ENCODE measurements around the gene PRKX. TPM values are rescaled to one million over a fixed set of nuclear protein-coding genes. Genes with fewer than 3 reads are reported as not detected.
"Not testable (repeated sequence)": the region's sequence is repeated elsewhere in the genome, so short reads cannot be mapped to it uniquely, and the experiment has no call there.

Gene PRKX
- 10 to 100 TPM; 18.8 to 19.1 TPM for total RNA-seq
- 10 to 100 TPM in 1 of 2 donors, 1 to 10 TPM in 1; 6.0 to 10.3 TPM for polyA plus RNA-seq
- long read RNA-seq, donor 1, full-length matches to known transcripts, result 2 of 17 reads
- long read RNA-seq, donor 1, partial matches to known transcripts, result 1 of 17 reads
- long read RNA-seq, donor 1, other reads (novel, unspliced or antisense), result 14 of 17 reads
- long read RNA-seq, donor 2, full-length matches to known transcripts, result 3 of 7 reads
- long read RNA-seq, donor 2, partial matches to known transcripts, result 0 of 7 reads
- long read RNA-seq, donor 2, other reads (novel, unspliced or antisense), result 4 of 7 reads

DNA sequence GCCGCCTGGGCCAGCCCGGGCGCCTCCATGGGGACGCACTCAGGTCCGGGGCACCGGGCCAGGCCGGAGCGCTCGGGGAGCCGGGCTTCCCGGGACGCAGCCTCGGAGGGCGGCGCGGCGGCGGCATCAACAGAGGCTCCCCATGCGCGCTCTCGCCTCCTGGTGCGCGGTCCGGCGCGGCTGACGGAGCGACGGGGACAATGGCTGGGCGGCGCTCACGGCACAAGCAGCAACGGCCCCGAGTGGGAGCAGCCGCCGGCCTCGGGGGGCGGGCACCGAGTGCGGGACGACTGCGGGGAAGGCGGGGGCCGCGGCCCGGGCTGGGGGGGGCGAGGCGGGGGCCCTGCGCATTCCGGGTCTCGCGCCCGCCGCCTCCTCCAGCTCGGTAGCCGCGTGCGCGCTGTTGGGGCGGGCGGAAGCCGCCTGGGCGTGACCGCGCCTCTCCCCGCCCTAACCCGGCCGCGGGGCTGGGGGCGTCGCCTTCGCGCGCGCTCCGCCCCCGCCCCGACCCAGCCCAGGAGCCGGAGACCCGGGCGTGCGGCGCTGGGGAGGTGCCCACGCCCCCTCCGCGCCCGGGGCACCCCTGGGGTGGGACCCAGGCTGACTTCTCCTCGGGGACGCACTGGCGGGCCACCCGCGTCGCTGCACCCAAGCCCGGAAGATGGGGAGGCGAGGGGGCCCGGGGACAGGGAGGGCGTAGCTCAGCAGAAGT, at the start of gene PRKX:
TSS of gene PRKX (minus strand) at position 425 of the 712 bp plus-strand sequence. CDS start at position 29, 396 bp downstream.
- H3K27ac ChIP-seq (ENCODE audit: low read depth in 1 of 2, low read length in 2 of 2), result no peak within 1 kb of the TSS
- ATAC-seq (ENCODE audit: low FRiP score) (peak; percentile 81), DNase-seq (peak; percentile 76 to 86)
- WGBS, 2 donors, result 0 to 1% methylated on average over 63 to 97 of the region's 97 CpGs
- intact Hi-C loops (cut with DNase I), result no loop called here
- H3K36me3 ChIP-seq (ENCODE audit: control insufficient read depth in 1 of 2, insufficient read depth in 2 of 2, low read length in 1 of 2), result no peaks in the 10 kb centered on the region
- no peaks in the 10 kb centered on the region for H3K4me1 ChIP-seq (ENCODE audit: control insufficient read depth in 1 of 2, insufficient read depth in 2 of 2, low read length in 2 of 2)
- peak within 1 kb of the TSS; percentile 93 to 96 for H3K4me3 ChIP-seq (ENCODE audit: low read length in 2 of 2)
- no peaks in the 10 kb centered on the region for H3K9me3 ChIP-seq (ENCODE audit: control insufficient read depth, low read length)
- no peaks in the 10 kb centered on the region for H3K27me3 ChIP-seq (ENCODE audit: control insufficient read depth in 1 of 2, insufficient read depth in 2 of 2, low read length in 1 of 2)

DNA sequence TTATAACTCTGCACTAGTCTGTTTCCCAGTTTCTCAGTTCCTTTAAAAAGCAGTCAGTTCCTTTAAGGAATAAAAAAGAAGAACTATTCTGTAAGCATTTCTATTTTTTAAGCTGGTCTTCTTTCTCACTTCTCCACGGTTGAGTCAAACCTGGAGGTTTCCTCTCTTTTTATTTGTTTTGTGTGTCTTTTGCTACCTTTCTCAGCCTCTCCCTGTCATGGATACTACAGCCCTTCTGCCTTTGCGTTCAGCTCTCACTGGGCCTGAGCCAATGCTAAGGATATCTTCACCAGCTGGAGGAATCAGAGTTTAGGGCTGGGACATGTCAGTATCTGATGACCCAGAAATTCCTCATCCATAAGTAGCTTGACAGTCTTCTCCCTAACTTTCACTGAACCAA, 49.7 kb upstream of the PRKX start:
- Histone ChIP-seq H3K27ac (ENCODE audit: low read depth in 1 of 2, low read length in 2 of 2) (no peak overlapping the region), H3K27me3 (ENCODE audit: control insufficient read depth in 1 of 2, insufficient read depth in 2 of 2, low read length in 1 of 2) (no peaks in the 10 kb centered on the region), H3K4me3 (ENCODE audit: low read length in 2 of 2) (no peak overlapping the region), H3K9me3 (ENCODE audit: control insufficient read depth, low read length) (no peaks in the 10 kb centered on the region), H3K4me1 (ENCODE audit: control insufficient read depth in 1 of 2, insufficient read depth in 2 of 2, low read length in 2 of 2) (no peaks in the 10 kb centered on the region), H3K36me3 (ENCODE audit: control insufficient read depth in 1 of 2, insufficient read depth in 2 of 2, low read length in 1 of 2) (no peaks in the 10 kb centered on the region)
- ATAC-seq (ENCODE audit: low FRiP score), result no peak
- DNase-seq, result no peak
- WGBS, 2 donors, result 46 to 56% methylated on average over 2 of the region's 2 CpGs
- intact Hi-C loops (cut with DNase I), result no loop called here

DNA sequence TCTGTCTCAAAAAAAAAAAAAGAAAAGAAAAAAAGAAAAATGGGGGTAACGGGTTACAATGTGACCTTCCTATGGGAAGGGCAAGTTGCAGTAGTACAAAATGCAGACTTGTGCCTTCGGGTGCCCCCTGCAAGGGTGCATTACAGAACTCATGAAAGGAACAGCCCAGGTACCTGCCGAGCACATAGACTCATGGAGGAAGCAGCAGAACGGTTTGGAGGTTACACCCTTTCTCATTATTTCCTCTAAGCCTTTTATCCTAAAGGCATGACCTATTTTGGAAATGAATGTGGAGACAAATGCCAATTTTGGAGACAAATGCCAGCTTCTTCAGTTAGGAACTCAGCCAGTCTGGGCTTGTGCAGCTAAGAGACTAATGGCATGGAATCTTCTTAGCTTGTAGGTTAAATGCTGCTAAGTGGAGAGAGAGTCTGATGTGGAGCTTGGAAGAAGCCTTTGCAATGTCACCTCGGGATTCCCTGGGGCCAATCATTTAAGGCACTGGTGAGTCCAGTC, 44.1 kb upstream of the PRKX start:
- no peak overlapping the region for H3K27ac ChIP-seq (ENCODE audit: low read depth in 1 of 2, low read length in 2 of 2)
- ATAC-seq (ENCODE audit: low FRiP score), result no peak
- no peaks in the 10 kb centered on the region for H3K27me3 ChIP-seq (ENCODE audit: control insufficient read depth in 1 of 2, insufficient read depth in 2 of 2, low read length in 1 of 2)
- no peak for DNase-seq
- no peaks in the 10 kb centered on the region for H3K36me3 ChIP-seq (ENCODE audit: control insufficient read depth in 1 of 2, insufficient read depth in 2 of 2, low read length in 1 of 2)
- no peaks in the 10 kb centered on the region for H3K9me3 ChIP-seq (ENCODE audit: control insufficient read depth, low read length)
- no peak overlapping the region for H3K4me3 ChIP-seq (ENCODE audit: low read length in 2 of 2)
- H3K4me1 ChIP-seq (ENCODE audit: control insufficient read depth in 1 of 2, insufficient read depth in 2 of 2, low read length in 2 of 2), result no peaks in the 10 kb centered on the region
- intact Hi-C loops (cut with DNase I), result no loop called here
- 62 to 79% methylated on average over 5 of the region's 5 CpGs for WGBS, 2 donors

DNA sequence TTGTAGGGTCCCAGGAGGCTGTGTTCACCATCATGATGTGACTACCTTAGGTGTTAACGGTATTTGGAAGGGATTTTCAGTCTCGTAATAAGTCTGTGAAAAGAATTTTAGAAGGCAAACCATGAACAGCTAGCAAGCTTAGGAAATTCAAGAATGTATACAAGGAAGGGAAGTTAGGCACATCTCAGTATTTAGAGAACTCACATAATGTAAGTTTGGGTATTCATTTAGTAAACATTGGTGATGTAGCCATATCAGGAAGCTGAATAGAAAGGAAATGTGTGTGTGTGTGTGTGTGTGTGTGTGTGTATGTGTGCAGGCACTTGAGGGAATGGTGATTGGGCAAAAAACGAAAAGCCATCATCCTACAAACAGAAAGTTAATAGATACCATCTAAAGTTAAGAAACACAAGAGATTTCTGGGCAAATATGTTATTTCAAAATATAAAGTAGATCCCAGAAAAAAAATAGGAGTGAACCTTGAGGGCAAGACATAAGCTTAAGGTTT, 34.7 kb upstream of the PRKX start:
- Histone ChIP-seq H3K27ac (ENCODE audit: low read depth in 1 of 2, low read length in 2 of 2) (no peak overlapping the region), H3K9me3 (ENCODE audit: control insufficient read depth, low read length) (no peaks in the 10 kb centered on the region), H3K27me3 (ENCODE audit: control insufficient read depth in 1 of 2, insufficient read depth in 2 of 2, low read length in 1 of 2) (no peaks in the 10 kb centered on the region), H3K4me1 (ENCODE audit: control insufficient read depth in 1 of 2, insufficient read depth in 2 of 2, low read length in 2 of 2) (no peaks in the 10 kb centered on the region), H3K4me3 (ENCODE audit: low read length in 2 of 2) (no peak overlapping the region), H3K36me3 (ENCODE audit: control insufficient read depth in 1 of 2, insufficient read depth in 2 of 2, low read length in 1 of 2) (no peaks in the 10 kb centered on the region)
- WGBS, 2 donors, result 55 to 71% methylated on average over 3 of the region's 3 CpGs
- DNase-seq (no peak), ATAC-seq (ENCODE audit: low FRiP score) (no peak)
- intact Hi-C loops (cut with DNase I), result no loop called here

DNA sequence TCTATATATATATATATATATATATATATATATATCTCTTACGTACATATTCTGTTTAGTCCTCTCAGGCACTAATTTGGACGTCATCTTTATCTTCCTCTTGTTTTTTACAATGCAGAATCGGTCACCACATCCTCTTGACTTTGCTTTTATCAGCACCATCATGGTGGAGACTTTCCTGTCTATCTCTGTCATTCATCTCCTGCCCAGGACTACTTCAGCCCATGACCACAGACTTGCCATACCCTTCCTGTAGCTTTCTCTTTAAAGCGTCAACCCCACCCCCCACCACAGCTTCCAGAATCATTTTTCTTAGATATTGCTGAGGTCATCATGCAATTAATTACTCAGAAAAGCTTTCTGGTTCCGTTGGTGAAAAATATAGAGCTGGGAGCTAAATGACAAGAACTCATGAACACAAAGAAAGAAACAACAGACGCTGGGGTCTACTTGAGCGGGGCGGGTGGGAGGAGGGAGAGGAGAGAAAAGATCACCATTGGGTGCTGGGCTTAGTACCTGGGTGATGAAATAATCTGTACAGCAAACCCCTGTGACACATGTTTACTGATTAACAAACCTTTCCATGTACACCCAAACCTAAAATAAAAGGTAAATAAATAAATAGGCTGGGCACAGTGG, 30.5 kb upstream of the PRKX start:
- Histone ChIP-seq H3K27me3 (ENCODE audit: control insufficient read depth in 1 of 2, insufficient read depth in 2 of 2, low read length in 1 of 2) (no peaks in the 10 kb centered on the region), H3K36me3 (ENCODE audit: control insufficient read depth in 1 of 2, insufficient read depth in 2 of 2, low read length in 1 of 2) (no peaks in the 10 kb centered on the region), H3K4me3 (ENCODE audit: low read length in 2 of 2) (no peak overlapping the region), H3K9me3 (ENCODE audit: control insufficient read depth, low read length) (no peaks in the 10 kb centered on the region), H3K4me1 (ENCODE audit: control insufficient read depth in 1 of 2, insufficient read depth in 2 of 2, low read length in 2 of 2) (no peaks in the 10 kb centered on the region), H3K27ac (ENCODE audit: low read depth in 1 of 2, low read length in 2 of 2) (no peak overlapping the region)
- WGBS, 2 donors, result 58 to 62% methylated on average over 8 of the region's 8 CpGs
- ATAC-seq (ENCODE audit: low FRiP score) (no peak), DNase-seq (no peak)
- intact Hi-C loops (cut with DNase I), result no loop called here

DNA sequence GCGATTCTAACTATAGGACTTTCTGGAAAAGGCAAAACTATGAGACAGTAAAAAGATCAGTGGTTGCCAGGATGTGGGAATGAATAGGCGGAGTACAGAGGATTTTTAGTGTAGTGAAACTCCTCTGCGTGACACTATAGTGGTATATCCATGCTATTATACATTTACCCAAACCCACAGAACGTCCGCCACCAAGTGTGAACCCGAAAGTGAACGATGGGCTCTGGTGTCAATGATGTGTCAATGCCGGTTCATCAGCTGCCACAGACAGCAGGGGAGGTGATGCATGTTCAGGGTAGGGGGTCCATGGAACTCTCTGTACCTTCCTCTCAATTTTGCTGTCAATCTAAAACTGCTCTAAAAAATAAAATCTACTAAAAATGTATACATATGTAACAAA, 27.5 kb upstream of the PRKX start:
- H3K4me1 ChIP-seq (ENCODE audit: control insufficient read depth in 1 of 2, insufficient read depth in 2 of 2, low read length in 2 of 2); ATAC-seq (ENCODE audit: low FRiP score); H3K36me3 ChIP-seq (ENCODE audit: control insufficient read depth in 1 of 2, insufficient read depth in 2 of 2, low read length in 1 of 2); DNase-seq; H3K9me3 ChIP-seq (ENCODE audit: control insufficient read depth, low read length); H3K27ac ChIP-seq (ENCODE audit: low read depth in 1 of 2, low read length in 2 of 2); H3K4me3 ChIP-seq (ENCODE audit: low read length in 2 of 2); intact Hi-C loops (cut with DNase I); H3K27me3 ChIP-seq (ENCODE audit: control insufficient read depth in 1 of 2, insufficient read depth in 2 of 2, low read length in 1 of 2): not testable (repeated sequence)
- 88 to 91% methylated on average over 8 of the region's 8 CpGs for WGBS, 2 donors

DNA sequence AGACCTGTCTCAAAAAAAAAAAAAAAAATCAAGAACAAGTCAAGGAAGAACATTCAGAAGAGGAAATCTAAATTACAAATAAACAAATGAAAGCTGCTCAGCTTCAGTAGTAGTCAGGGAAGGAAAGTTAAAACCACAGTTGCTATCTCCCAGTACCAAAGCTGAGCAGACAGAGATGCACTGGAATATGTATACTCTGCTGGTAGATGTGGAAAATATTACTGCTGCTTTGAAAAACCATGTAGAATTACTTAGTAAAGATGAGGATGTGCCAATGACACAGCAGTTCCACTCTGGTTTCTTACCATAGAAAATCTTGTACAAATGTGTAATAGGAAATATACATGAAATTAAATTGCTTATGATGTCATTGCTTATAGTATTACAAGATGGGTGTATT, 25.1 kb upstream of the PRKX start:
- Histone ChIP-seq H3K36me3 (ENCODE audit: control insufficient read depth in 1 of 2, insufficient read depth in 2 of 2, low read length in 1 of 2) (no peaks in the 10 kb centered on the region), H3K4me3 (ENCODE audit: low read length in 2 of 2) (no peak overlapping the region), H3K4me1 (ENCODE audit: control insufficient read depth in 1 of 2, insufficient read depth in 2 of 2, low read length in 2 of 2) (no peaks in the 10 kb centered on the region), H3K9me3 (ENCODE audit: control insufficient read depth, low read length) (no peaks in the 10 kb centered on the region), H3K27me3 (ENCODE audit: control insufficient read depth in 1 of 2, insufficient read depth in 2 of 2, low read length in 1 of 2) (no peaks in the 10 kb centered on the region), H3K27ac (ENCODE audit: low read depth in 1 of 2, low read length in 2 of 2) (no peak overlapping the region)
- no peak for ATAC-seq (ENCODE audit: low FRiP score)
- intact Hi-C loops (cut with DNase I), result no loop called here
- no peak for DNase-seq

DNA sequence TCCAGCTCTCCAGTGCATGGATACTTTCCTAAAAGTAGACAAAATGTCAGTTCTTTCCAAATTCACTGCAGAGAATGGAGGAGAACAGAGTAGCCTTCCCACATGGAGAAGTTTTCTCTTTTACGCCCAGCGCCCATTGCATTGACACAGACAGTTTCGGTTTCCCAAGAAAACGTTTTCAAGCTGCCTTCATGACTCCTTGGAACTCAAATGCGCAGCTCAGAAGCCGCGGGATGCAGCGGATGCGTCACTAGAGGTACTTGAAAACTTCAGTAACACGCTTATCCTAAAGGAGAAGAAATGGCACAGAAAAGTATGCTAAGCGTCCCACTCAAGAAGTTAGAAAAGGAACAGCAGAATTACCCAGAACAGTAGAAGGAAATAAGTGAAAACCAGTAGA, 23.1 kb upstream of the PRKX start:
- intact Hi-C loops (cut with DNase I); H3K27me3 ChIP-seq (ENCODE audit: control insufficient read depth in 1 of 2, insufficient read depth in 2 of 2, low read length in 1 of 2); H3K9me3 ChIP-seq (ENCODE audit: control insufficient read depth, low read length); H3K4me3 ChIP-seq (ENCODE audit: low read length in 2 of 2); H3K4me1 ChIP-seq (ENCODE audit: control insufficient read depth in 1 of 2, insufficient read depth in 2 of 2, low read length in 2 of 2); H3K36me3 ChIP-seq (ENCODE audit: control insufficient read depth in 1 of 2, insufficient read depth in 2 of 2, low read length in 1 of 2); H3K27ac ChIP-seq (ENCODE audit: low read depth in 1 of 2, low read length in 2 of 2); DNase-seq; ATAC-seq (ENCODE audit: low FRiP score): not testable (repeated sequence)
- WGBS, 2 donors, result 76 to 82% methylated on average over 11 of the region's 11 CpGs
